ENCODE measurements around the gene EXOG. TPM values are rescaled to one million over a fixed set of nuclear protein-coding genes. Genes with fewer than 3 reads are reported as not detected.
A peak's percentile ranks its signal among the peaks of the same experiment; 100 is the strongest.

The EXOG gene
- total RNA-seq, 1 donor from 2014 or later, result 11.2 TPM

DNA sequence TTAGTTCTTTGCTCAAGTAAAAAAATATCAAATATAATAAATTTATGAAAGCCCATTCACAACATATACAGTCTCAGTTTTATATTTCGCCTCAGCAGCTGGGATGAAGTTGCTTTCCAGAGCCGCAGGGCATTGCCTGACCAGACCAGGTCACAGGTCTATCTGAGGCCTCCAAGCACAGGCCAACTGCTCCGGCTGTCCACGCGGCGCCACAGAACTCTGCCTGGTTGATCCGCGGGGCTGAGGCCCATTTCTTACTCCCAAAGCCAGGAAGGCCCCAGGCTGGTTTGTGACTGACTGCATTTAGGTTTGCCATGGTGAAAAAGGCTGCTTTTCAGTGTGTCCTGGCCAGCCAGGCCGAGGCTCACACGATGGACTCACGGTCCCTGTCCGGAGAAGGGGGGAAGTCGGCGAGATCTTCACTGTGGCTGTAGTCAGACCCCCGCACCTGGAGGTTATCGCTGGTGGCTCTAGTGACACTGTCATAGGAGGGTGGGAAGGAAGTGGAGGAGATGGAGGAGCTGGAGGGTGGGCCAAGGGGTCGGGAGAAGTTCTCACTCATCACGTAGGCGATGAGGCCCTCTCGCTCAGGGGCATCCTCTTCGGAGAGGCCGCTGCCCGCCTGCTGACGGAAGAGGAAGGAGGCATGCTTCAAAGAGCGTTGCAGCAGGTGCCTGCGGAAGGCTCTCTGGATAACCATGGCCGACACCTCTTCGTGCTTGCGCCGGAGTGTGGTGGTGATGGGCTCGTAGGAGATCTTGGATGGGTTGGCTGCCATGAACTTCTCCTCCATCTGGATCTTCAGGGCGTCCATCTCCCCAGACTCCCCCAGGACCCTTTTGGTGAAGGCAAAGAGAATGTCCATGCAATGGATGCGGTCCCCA, 54.1 kb downstream of the EXOG start:
- H3K27ac ChIP-seq, result no peak overlapping the region
- peak in 1 of 2 donors; percentile 53 for DNase-seq (ENCODE audit: low spot score in 2 of 2)
- no peaks in the 10 kb centered on the region for H3K36me3 ChIP-seq
- no peak overlapping the region for H3K4me3 ChIP-seq
- TF ChIP-seq, protein P1, sequence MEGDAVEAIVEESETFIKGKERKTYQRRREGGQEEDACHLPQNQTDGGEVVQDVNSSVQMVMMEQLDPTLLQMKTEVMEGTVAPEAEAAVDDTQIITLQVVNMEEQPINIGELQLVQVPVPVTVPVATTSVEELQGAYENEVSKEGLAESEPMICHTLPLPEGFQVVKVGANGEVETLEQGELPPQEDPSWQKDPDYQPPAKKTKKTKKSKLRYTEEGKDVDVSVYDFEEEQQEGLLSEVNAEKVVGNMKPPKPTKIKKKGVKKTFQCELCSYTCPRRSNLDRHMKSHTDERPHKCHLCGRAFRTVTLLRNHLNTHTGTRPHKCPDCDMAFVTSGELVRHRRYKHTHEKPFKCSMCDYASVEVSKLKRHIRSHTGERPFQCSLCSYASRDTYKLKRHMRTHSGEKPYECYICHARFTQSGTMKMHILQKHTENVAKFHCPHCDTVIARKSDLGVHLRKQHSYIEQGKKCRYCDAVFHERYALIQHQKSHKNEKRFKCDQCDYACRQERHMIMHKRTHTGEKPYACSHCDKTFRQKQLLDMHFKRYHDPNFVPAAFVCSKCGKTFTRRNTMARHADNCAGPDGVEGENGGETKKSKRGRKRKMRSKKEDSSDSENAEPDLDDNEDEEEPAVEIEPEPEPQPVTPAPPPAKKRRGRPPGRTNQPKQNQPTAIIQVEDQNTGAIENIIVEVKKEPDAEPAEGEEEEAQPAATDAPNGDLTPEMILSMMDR (IDR thresholded peaks at IDR 0.05), result no peak
- intact Hi-C loops (cut with DNase I), result no loop called here
- H3K27me3 ChIP-seq, result no peaks in the 10 kb centered on the region
- no peaks in the 10 kb centered on the region for H3K9me3 ChIP-seq
- no peaks in the 10 kb centered on the region for H3K4me1 ChIP-seq

DNA sequence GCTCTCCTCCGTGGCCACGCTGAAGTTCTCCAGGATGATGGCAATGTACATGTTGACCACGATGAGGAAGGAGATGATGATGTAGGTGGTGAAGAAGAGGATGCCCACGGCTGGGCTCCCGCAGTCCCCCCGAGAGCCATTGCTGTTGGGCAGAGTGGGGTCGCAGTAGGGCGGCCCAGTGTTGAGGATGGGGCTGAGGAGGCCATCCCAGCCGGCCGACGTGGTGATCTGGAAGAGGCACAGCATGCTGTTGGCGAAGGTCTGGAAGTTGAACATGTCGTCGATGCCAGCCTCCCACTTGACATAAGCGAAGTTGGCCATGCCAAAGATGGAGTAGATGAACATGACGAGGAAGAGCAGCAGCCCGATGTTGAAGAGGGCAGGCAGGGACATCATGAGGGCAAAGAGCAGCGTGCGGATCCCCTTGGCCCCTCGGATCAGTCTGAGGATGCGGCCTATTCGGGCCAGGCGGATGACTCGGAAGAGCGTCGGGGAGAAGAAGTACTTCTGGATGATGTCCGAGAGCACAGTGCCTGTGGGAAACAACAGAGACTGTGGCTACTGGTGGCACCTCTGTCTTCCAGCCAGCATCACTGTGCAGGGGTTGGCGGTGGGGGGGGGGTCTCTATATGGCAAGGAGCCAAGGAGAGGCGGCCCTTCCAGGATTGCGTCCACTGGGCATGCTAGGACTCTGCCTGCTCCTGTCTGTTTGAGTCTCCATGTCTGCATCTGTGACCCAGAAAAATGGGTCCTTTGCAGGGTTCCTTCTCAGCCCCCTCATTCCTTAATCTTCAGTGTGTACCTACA, 55.1 kb downstream of the EXOG start:
- TF ChIP-seq, protein P1 (IDR thresholded peaks at IDR 0.05), result no peak
- no peaks in the 10 kb centered on the region for H3K4me1 ChIP-seq
- intact Hi-C loops (cut with DNase I), result no loop called here
- H3K4me3 ChIP-seq, result no peak overlapping the region
- H3K36me3 ChIP-seq, result no peaks in the 10 kb centered on the region
- H3K27me3 ChIP-seq, result no peaks in the 10 kb centered on the region
- peak in 1 of 2 donors; percentile 37 for DNase-seq (ENCODE audit: low spot score in 2 of 2)
- no peaks in the 10 kb centered on the region for H3K9me3 ChIP-seq
- no peak overlapping the region for H3K27ac ChIP-seq

DNA sequence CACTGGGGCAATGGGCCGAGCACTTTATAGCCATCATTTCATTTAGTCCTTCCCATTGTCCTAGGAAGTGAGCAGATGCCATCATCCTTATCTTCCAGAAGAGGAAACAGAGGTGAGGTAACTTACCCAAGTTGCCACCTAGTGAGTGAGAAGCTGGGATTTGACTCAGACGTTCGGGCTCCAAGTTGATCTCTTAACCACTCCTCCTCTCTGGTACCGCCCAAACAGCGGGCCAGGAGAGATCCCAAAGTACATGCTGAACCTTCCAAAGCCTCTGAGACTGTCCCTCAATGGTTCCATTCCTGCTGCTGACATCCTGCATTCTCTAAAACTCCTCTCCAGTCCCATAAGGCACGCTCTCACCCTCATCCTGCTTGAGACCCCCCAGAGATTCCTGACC, 56.2 kb downstream of the EXOG start:
- Histone ChIP-seq H3K9me3 (no peaks in the 10 kb centered on the region), H3K4me3 (no peak overlapping the region), H3K27me3 (no peaks in the 10 kb centered on the region), H3K36me3 (no peaks in the 10 kb centered on the region), H3K4me1 (no peaks in the 10 kb centered on the region), H3K27ac (no peak overlapping the region)
- intact Hi-C loops (cut with DNase I), result no loop called here
- peak in 1 of 2 donors; percentile 45 for DNase-seq (ENCODE audit: low spot score in 2 of 2)
- TF ChIP-seq, protein P1 (IDR thresholded peaks at IDR 0.05), result no peak

DNA sequence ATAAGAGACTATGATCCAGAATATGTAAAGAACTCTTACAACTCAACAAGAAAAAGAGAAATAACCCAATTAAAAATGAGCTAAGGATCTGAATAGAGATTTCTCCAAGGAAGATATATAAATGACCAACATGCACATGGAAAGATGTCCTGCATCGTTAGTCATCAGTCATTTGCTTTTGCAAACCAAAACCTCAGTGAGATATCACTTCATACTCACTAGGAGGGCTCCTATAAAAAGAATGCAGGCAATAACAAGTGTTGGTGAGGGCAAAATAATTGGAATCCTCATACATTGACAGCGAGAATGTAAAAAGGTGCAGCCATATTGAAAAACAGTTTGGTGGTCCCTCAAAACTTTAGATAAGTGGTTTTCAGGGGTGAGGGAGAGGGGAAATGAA, 56.9 kb downstream of the EXOG start:
- Histone ChIP-seq H3K9me3 (no peaks in the 10 kb centered on the region), H3K27me3 (no peaks in the 10 kb centered on the region), H3K27ac (no peak overlapping the region), H3K4me1 (no peaks in the 10 kb centered on the region), H3K36me3 (no peaks in the 10 kb centered on the region), H3K4me3 (no peak overlapping the region)
- no peak for DNase-seq (ENCODE audit: low spot score in 2 of 2)
- TF ChIP-seq, protein P1 (IDR thresholded peaks at IDR 0.05), result no peak
- intact Hi-C loops (cut with DNase I), result no loop called here

DNA sequence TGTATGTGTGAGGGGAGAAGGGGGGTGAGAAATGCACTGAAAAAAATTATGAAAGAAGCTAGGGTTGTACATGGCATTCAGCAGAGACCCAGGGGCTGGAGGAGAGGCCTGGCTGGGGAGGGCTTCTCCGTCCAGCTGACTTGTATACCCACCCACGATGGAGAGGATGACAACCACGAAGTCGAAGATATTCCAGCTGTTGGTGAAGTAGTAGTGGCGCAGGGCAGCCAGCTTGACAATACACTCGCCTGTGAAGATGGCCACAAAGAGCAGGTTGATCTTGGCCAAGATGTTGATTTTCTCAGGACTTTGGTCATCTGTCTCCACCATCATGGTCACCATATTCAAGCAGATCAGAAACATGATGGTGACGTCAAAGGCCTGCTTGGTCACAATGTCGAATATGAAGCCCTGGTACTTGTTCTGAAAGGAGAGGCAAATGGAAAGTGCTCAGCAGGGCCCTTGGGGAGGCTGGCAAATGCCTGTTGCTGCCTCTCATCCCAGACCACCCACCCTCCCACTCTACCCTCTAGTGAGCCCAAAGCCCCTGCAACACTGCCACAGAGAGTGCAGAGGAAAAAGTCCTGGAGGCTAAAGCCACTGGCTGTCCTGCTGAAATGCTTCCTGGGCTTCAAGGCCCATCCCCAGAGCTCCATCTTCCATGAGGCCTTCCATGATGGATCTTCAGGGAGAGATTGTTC, 58.1 kb downstream of the EXOG start:
- intact Hi-C loops (cut with DNase I), result no loop called here
- Histone ChIP-seq H3K4me3 (no peak overlapping the region), H3K4me1 (no peaks in the 10 kb centered on the region), H3K36me3 (no peaks in the 10 kb centered on the region), H3K27me3 (no peaks in the 10 kb centered on the region), H3K27ac (no peak overlapping the region), H3K9me3 (no peaks in the 10 kb centered on the region)
- peak in 1 of 2 donors; percentile 35 for DNase-seq (ENCODE audit: low spot score in 2 of 2)
- TF ChIP-seq, protein P1 (IDR thresholded peaks at IDR 0.05), result no peak

Data from ascending aorta (tissue), 2 donors.